ENCODE data around the gene NCKAP1.
A peak's percentile ranks its signal among the peaks of the same experiment; 100 is the strongest.
"Not testable (repeated sequence)": the region's sequence is repeated elsewhere in the genome, so short reads cannot be mapped to it uniquely, and the experiment has no call there.

NCKAP1 gene

GRCh38 chr2:182910965-182911364 is 127.3 kb downstream of the NCKAP1 start:
- no peak for DNase-seq

GRCh38 chr2:182907081-182907830 is 131.0 kb downstream of the NCKAP1 start:
- DNase-seq, result no peak

- no peak for DNase-seq
These were observed 131.8 kb downstream of the NCKAP1 start for GRCh38 chr2:182906454-182906853.

- DNase-seq, result no peak
These were observed 133.4 kb downstream of the NCKAP1 start for GRCh38 chr2:182904844-182905243.

- DNase-seq, result no peak
These were observed 134.7 kb downstream of the NCKAP1 start for GRCh38 chr2:182903566-182903965.

GRCh38 chr2:182901748-182902147 is 136.5 kb downstream of the NCKAP1 start:
- no peak for DNase-seq

- no peak for DNase-seq
These were observed 139.5 kb downstream of the NCKAP1 start for GRCh38 chr2:182898718-182899117.

- DNase-seq, result no peak
These were observed 141.1 kb downstream of the NCKAP1 start for GRCh38 chr2:182897137-182897536.

- no peak for DNase-seq
These were observed 142.5 kb downstream of the NCKAP1 start for GRCh38 chr2:182895798-182896197.

GRCh38 chr2:182895169-182895568 is 143.1 kb downstream of the NCKAP1 start:
- no peak for DNase-seq

- no peak for DNase-seq
These were observed 144.1 kb downstream of the NCKAP1 start for GRCh38 chr2:182894174-182894573.

- no peak for DNase-seq
These were observed 144.6 kb downstream of the NCKAP1 start for GRCh38 chr2:182893666-182894065.

- not testable (repeated sequence) for DNase-seq
These were observed 145.2 kb downstream of the NCKAP1 start for GRCh38 chr2:182893035-182893434.

GRCh38 chr2:182891611-182892010 is 146.6 kb downstream of the NCKAP1 start:
- no peak for DNase-seq

GRCh38 chr2:182890773-182891378 is 147.4 kb downstream of the NCKAP1 start:
- DNase-seq, result no peak

- DNase-seq, result no peak
These were observed 148.0 kb downstream of the NCKAP1 start for GRCh38 chr2:182890305-182890704.

- DNase-seq, result no peak
These were observed 150.4 kb downstream of the NCKAP1 start for GRCh38 chr2:182887753-182888415.

GRCh38 chr2:182887093-182887492 is 151.2 kb downstream of the NCKAP1 start:
- no peak for DNase-seq

- DNase-seq, result no peak
These were observed 152.5 kb downstream of the NCKAP1 start for GRCh38 chr2:182885771-182886170.

GRCh38 chr2:182883451-182883850 is 154.8 kb downstream of the NCKAP1 start:
- DNase-seq, result no peak

- not testable (repeated sequence) for DNase-seq
These were observed 158.2 kb downstream of the NCKAP1 start for GRCh38 chr2:182880100-182880499.

GRCh38 chr2:182876653-182877052 is 161.6 kb downstream of the NCKAP1 start:
- DNase-seq, result not testable (repeated sequence)

- DNase-seq, result peak in 1 of 2 experiments; percentile 10
These were observed 168.0 kb downstream of the NCKAP1 start for GRCh38 chr2:182870227-182870626.
